Measurements from ENCODE around the gene TESK1.
"Not testable (repeated sequence)": the region's sequence is repeated elsewhere in the genome, so short reads cannot be mapped to it uniquely, and the experiment has no call there.

Gene TESK1

DNA sequence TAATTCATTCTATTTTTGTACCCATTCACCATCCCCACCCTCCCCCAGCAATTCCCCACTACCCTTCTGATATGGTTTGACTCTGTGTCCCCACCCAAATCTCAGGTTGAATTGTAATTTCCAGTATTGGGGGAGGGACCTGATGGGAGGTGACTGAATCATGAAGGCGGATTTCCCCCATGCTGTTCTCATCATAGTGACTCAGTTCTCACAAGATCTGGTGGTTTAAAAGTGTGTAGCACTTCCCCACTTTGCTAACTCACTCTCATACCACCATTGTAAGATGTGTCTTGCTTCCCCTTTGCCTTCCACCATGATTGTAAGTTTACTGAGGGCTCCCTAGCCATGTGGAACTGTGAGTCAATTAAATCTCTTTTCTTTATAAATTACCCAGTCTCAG lies 25.9 kb upstream of the TESK1 start:
- DNase-seq (ENCODE audit: extremely low read depth in 1 of 2, low read depth in 1 of 2) = peak in 1 of 2 donors; percentile 32

DNA sequence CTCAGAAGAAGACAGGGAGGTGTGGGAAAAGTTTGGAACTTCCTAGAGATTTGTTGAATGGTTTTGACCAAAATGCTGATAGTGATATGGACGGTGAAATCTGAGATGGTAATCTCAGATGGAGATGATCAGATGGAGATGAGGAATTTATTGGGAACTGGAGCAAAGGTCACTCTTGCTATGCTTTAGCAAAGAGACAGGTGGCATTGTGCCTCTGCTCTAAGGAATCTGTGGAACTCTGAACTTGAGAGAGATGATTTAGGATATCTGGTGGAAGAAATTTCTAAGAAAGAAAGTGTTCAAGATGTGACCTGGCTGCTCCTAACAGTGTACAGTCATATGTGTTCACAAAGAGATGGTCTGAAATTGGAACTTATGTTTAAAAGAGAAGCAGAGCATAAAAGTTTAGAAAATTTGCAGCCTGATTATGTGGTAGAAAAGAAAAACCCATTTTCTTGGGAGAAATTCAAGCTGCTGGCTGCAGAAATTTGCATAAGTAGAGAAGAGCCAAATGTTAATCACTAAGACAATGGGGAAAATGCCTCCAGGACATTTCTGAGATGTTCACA lies 25.3 kb upstream of the TESK1 start:
- DNase-seq (ENCODE audit: extremely low read depth in 1 of 2, low read depth in 1 of 2) = not testable (repeated sequence)

DNA sequence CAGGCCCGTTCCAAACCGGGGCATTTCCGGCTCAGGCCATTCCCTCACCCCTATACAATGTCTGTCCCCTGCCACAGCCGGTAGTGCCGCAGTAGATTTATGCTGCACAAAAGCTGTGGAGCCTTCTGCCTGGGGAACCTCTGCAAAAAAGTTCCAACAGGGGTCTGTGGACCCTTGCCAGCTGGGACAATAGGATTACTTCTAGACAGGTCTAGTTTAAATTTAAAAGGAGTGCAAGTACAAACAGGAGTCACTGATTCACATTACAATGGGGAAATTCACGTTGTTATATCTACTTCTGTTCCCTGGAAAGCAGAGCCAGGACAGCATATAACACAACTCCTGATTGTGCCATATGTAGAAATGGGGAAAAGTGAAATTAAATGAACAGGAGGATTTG lies 21.5 kb upstream of the TESK1 start:
- not testable (repeated sequence) for DNase-seq (ENCODE audit: extremely low read depth in 1 of 2, low read depth in 1 of 2)

DNA sequence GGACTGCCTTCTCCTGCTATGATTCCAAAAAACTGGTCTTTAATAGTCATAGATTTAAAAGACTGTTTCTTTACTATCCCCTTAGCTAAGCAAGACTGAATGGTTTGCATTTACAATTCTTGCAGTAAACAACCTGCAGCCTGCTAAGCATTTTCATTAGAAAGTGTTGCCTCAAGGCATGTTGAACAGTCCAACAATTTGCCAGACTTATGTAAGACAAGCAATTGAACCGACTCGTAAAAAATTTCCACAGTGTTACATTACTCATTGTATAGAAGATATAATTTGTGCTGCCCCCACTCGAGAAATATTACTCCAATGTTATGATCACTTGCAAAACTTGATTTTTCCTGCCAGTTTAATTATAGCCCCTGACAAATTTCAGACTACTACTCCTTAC lies 20.4 kb upstream of the TESK1 start:
- DNase-seq (ENCODE audit: extremely low read depth in 1 of 2, low read depth in 1 of 2) = not testable (repeated sequence)

DNA sequence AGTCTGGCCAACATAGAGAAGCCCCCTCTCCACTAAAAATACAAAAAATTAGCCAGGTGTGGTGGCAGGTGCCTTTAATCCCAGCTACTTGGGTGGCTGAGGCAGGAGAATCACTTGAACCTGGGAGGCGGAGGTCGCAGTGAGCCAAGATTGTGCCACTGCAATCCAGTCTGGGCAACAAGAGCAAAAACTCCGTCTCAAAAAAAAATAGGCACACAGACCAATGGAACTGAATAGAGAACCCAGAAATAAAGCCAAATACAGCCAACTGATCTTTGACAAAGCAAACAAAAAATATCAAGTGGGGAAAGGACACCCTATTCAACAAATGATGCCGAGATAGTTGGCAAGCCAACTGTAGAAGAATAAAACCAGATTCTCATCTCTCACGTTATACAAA lies 16.6 kb upstream of the TESK1 start:
- DNase-seq (ENCODE audit: extremely low read depth in 1 of 2, low read depth in 1 of 2) = not testable (repeated sequence)

DNA sequence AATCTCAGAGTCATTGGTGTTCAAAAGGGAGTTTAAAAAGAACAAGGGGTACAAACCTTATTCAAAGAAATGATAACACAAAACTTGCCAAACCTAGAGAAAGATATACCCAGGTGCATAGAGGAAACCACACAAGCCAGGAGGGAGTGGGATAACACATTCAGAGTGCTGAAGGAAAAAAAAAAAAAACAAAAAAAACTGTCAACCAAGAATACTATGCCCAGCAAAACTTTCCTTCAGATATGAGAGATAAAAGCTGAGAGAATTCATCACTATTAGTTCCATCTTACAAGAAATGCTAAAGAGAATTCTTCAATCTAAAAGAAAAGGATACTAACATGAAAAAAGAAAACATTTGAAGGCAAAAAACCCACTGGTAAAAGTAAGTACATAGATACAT lies 11.5 kb upstream of the TESK1 start:
- DNase-seq (ENCODE audit: extremely low read depth in 1 of 2, low read depth in 1 of 2) = no peak

DNA sequence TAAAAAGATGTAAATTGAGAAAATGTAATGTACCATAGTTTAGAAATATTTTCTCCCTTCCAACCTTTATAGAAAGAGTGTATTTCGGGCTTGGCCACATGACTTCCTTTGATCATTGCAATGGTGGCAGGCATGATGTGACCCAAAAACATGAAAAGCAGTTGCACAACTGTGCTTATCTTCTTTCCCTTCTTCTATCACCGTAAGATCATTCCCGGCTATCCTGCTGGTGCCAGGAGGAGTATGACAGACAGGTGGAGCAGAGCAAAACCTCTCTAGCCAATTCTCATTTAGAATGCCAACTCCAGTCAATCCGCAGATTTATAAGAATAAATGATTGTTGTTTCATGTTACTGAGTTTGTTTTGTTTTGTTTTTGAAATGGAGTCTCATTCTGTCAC lies 10.6 kb upstream of the TESK1 start:
- DNase-seq (ENCODE audit: extremely low read depth in 1 of 2, low read depth in 1 of 2) = no peak

DNA sequence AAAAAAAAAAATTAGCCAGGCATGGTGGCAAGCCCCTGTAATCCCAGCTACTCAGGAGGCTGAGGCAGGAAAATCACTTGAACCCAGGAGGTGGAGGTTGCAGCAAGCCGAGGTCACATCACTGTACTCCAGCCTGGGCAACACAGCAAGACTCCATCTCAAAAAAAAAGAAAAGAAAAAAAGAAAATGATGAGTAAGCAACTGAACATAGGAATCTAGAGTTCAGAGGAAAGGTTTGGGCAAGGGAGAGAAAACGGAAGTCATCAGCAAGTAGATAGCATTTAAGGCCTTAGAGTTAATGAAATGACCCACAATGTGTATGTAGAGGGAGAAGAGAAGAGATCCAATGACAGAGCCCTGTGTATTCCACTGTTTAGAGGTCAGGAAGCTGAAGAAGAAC lies 8.2 kb upstream of the TESK1 start:
- DNase-seq (ENCODE audit: extremely low read depth in 1 of 2, low read depth in 1 of 2) = not testable (repeated sequence)

DNA sequence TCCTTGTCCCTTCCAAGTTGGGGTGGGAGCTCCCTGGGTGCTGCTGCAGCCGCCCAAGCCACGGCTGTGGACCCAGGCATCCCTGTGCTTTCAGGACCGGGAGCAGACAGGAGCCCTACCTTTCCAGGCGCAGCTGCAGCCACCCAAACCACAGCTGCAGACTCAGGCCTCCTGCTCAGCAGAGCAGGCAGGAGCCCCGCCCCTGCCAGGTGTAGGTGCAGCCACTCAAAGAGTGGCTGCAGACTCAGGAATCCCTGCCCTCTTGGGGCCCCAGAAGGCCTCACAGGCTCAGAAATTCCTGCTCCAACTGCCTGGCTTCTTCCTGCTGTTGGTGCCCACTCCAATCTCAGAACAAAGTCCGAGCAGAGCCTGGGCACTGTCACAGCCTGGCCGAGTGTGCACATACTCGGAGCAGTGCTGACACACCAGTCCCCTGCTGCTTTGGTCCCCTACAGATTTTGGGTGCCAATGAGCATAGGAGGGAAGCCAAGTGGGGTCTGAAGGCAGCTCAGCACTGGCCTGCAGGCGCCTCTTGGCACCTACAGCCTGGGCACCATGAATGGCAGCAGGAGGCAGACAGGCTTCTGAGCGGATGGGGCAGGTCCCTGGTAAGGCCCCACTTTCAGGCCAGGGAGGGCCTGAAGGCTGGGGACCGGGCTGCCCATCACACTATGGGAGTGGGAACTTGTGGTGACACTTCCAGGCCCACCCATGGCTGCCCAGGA lies 6.0 kb upstream of the TESK1 start:
- no peak for DNase-seq (ENCODE audit: extremely low read depth in 1 of 2, low read depth in 1 of 2)

DNA sequence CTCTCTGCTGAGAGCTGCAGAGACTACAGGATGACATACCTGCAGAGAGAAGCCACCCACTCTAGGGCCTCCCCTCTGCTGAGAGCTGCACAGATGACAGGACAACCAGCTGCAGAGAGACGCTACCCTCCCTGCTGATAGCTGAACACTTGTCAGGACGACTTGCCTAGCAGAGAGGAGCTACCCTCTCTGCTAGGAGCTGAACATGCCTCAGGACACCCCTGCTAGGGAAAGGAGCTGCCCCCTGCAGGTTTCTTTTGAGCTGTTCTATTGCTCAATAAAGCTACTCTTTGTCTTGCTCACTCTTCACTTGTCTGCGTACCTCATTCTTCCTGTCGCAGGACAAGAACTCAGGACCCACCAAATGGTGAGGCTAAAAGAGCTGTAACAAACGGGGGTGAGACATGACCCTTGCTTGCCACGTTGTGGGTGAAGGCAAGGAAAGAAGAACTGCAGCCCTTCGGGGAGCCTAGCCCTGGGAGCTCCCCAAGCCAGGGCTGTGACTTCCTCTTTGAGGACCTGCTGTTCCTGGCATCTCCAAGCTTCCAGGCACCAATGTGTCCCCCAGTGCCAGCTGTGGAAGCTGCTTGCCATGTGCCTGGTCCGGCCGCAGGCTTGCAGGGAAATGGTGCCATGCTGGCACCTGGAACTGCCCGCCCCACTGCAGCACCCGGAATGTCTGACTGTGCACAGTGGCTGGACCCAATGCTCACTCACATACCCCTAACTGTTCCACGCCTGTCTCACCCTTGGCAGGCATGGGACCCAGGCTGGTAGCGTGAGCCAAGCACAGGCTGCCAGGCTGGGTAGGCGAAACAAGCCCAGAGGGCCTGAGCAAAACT lies 5.1 kb upstream of the TESK1 start:
- no peak for DNase-seq (ENCODE audit: extremely low read depth in 1 of 2, low read depth in 1 of 2)

DNA sequence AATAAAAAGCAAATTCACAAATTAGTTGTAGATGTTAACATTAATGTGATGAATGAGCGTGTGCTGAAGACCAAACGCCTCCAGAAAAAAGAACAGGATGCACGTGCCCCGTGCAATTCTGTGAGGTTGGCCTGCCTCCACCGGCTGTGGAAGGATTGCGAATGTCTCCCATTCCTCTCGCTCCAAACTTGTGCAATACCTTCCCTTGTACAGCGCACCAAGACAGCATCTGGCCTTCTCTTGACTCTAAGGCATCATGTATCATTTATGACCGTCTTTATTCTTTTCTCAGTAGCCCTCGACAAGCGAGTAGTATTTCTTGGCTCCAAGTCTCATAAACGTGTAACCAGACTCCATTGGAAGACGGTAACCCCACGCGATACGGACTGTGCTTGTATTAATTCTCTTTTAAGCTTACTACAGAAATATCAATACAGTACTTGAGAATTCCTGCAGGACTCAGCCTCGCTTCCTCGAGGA lies 1.5 kb upstream of the TESK1 start:
- DNase-seq (ENCODE audit: extremely low read depth in 1 of 2, low read depth in 1 of 2) = no peak

DNA sequence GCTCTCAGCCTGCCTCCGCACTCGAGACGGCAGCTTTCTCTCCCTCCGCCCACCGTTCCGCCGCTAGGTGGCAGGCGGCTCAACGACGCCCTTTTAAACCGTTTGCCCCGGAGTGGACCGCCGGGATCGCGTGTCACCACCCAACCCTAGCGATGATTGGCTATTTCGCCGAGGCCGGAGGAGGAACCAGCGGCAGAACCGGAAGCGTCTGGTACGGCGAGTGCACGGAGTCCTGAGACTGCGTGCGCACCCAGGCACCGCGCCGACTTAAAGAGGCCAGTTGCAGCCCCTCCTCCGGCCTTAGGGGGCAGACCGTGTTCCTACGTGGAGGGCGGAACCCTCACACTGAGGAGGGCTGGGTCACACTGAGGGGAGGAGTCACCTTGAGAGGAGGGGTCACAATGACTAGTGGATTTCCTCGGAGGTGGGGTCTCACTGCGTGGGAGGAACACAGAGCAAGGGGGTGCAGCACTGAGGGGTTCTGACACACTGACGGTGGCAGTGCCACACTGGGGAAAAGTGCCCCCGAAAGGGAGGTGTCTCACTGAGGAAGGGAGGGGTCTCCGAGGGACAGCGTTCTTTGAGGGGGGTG lies 980 bp upstream of the TESK1 start:
- peak; percentile 99 for DNase-seq (ENCODE audit: extremely low read depth in 1 of 2, low read depth in 1 of 2)

DNA sequence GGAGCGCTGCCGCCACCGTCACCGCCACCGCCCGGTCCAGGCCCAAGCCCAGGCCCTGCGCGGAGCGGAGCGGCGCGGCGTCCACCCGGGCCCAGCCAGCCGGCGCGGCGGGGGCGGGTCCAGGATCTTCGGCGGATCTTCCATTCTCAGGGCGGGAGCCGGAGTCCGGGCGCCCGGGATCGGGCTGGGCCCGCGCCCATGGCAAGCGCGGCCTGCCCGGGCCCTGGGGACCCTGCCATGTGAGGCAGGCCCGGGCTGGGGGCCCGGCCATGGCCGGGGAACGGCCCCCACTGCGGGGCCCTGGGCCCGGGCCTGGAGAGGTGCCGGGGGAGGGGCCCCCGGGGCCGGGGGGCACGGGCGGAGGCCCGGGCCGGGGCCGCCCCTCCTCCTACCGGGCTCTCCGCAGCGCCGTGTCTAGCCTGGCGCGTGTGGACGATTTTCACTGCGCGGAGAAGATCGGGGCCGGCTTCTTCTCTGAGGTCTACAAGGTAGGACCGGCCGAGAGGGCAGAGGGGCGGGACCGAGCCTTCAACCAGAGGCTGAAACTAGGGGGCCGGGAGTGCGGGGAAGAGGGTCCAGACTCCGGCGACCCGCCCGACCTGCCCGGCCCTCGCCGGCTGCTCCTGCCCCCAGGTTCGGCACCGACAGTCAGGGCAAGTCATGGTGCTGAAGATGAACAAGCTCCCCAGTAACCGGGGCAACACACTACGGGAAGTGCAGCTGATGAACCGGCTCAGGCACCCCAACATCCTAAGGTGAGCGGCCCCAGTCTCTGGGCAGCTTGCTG lies 482 bp downstream of the TESK1 start:
- DNase-seq (ENCODE audit: extremely low read depth in 1 of 2, low read depth in 1 of 2) = no peak

DNA sequence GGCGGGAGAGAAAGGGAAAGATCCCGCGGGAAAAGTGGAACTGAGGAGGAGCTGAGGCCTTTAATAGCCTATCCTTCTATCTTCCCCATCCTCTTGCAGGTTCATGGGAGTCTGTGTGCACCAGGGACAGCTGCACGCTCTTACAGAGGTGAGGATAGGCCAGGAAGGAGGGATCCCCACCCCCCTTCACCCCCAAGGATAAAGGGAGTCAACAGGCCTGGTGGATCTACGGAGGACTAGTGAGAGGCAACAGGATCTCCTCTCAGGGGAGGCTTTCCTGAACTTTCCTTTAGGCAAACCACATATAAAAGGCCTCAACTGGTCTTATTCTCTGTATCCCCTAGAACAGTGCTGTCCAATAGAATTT lies 1.1 kb downstream of the TESK1 start:
- no peak for DNase-seq (ENCODE audit: extremely low read depth in 1 of 2, low read depth in 1 of 2)

DNA sequence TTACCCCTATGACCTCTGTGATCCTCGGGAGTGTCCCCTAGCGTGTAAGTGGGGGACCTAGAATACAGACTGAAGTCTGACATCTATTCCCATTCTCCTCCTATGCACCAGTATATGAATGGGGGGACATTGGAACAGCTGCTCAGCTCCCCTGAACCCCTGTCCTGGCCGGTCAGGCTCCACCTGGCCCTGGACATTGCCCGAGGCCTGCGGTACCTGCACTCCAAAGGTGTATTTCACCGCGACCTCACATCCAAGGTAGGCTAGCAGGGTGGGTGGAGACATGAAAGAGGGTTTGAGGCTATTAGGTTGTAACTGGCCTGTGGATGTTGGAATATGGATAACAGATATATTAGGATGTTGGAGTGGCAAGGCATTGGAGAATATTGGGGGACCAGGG lies 1.7 kb downstream of the TESK1 start:
- no peak for DNase-seq (ENCODE audit: extremely low read depth in 1 of 2, low read depth in 1 of 2)

DNA sequence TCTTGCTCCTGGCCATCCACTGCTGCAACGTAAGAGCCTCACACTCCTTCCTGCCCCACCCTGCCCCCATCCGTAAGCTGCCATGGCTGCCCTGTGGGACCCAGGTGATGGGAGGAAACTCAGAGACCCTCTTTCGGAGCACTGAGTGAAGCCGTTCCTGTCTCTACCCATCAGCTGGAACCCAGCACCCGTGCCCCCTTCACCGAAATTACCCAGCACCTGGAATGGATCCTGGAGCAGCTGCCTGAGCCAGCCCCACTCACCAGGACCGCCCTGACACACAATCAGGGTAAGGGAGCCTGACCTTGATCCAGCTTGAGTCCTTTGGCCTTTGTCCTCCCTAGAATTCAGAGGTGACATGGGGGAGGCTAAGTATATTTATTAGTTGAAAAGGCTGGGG lies 3.2 kb downstream of the TESK1 start:
- DNase-seq (ENCODE audit: extremely low read depth in 1 of 2, low read depth in 1 of 2) = no peak

DNA sequence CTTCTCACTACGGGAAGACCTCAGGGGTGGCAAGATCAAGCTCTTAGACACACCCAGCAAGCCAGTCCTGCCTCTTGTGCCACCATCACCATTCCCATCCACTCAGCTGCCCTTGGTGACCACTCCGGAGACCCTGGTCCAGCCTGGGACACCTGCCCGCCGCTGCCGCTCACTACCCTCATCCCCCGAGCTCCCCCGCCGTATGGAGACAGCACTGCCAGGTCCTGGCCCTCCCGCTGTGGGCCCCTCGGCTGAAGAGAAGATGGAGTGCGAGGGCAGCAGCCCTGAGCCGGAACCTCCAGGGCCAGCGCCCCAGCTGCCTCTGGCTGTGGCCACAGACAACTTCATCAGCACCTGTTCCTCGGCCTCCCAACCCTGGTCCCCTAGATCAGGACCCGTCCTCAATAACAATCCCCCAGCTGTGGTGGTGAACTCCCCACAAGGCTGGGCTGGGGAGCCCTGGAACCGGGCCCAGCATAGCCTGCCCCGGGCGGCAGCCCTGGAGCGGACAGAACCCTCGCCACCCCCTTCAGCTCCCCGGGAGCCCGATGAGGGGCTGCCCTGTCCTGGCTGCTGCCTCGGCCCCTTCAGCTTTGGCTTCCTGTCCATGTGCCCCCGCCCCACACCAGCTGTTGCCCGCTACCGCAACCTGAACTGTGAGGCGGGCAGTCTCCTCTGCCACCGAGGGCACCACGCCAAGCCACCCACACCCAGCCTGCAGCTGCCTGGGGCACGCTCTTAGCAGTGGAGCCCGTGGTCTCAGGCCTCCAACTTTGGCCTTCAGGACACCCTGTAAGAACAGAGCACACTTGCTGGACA lies 4.1 kb downstream of the TESK1 start:
- no peak for DNase-seq (ENCODE audit: extremely low read depth in 1 of 2, low read depth in 1 of 2)

DNA sequence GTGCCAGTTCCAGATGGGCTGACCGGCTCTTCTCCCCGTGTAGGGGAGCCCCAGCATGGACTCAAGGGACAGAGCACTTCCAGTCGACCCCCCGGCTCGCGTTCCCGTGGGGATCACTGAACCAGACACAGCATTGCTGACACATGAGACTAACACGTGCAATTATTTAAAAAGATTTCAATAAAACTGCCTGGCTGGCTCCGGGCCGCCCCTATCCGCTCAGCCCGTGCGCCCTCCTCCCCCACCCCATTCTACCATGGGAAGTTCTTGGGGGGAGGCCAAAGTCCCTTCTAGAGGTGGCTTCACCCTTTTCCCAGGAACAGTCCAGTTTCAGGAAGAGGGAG lies 4.7 kb downstream of the TESK1 start:
- no peak for DNase-seq (ENCODE audit: extremely low read depth in 1 of 2, low read depth in 1 of 2)

DNA sequence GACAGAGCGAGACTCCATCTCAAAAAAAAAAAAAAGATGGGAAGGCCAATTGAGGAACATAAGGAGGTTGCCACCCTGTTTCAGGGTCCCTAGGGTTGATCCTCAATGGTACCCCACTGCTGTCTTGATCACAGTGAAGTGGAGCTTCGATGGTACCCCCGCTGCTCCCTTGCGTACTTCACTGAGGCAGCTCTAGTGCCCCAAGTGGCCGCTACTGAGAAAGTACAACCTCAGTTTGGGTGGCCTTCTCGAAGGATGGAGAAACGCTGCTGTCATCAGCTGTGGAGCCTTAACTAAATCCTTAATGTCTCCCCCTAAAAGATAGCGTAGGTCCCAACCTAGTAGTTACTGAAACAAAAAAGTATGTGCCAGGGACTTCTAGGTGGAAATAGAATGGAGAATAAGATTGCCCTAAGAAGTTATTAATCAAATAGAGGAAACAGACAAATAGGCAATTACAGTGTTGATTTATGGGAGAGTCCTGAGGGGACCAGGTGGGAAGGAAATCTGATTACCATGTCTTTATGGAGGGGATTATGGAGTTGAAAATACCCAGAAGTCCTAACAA lies 6.3 kb downstream of the TESK1 start:
- no peak for DNase-seq (ENCODE audit: extremely low read depth in 1 of 2, low read depth in 1 of 2)

DNA sequence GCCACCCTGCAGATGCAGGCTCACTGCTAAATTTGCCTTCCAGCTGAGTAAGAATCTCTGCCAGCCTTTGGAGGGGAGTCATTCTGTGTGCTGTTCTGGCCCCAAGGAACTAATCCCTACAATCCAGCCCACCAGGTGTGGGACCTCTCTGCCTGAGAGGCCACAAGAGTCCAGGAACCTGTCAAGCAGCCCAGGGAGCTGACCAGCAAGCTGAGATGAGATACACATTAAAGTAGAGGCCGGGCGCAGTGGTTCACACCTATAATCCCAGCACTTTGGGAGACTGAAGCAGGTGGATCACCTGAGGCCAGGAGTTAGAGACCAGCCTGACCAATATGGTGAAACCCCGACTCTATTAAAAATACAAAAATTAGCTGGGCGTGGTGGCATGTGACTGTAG lies 7.0 kb downstream of the TESK1 start:
- DNase-seq (ENCODE audit: extremely low read depth in 1 of 2, low read depth in 1 of 2) = not testable (repeated sequence)

Measured in stimulated activated CD8-positive, alpha-beta memory T cell treated with anti-CD3 and anti-CD28 coated beads, Interleukin-7, amount 100 ng/mL, for 48 hours (primary cell).